Osteocyte (in vitro differentiated cells): ENCODE measurements around the gene NUMBL. TPM values are rescaled to one million over a fixed set of nuclear protein-coding genes. Genes with fewer than 3 reads are reported as not detected.

Experiments used
- DNase-seq: peaks from one replicate; pipeline ENCODE4 v3.0.0; 2021; ENCODE audit warnings: mixed read lengths; ENCODE audit not compliant: unreplicated experiment; ENCODE audit errors: extremely low spot score
- H3K27ac Mint-ChIP-seq: one replicate; pipeline ENCODE4 v1.8.0; 2021; ENCODE audit warnings: mild to moderate bottlenecking, mixed read lengths; ENCODE audit not compliant: unreplicated experiment
- H3K27me3 Mint-ChIP-seq: one replicate; pipeline ENCODE4 v1.8.0; 2021; ENCODE audit warnings: mixed read lengths; ENCODE audit not compliant: unreplicated experiment
- H3K36me3 Mint-ChIP-seq: one replicate; pipeline ENCODE4 v1.8.0; 2021; ENCODE audit warnings: mixed read lengths; ENCODE audit not compliant: unreplicated experiment
- H3K4me1 Mint-ChIP-seq: one replicate; pipeline ENCODE4 v1.8.0; 2021; ENCODE audit warnings: mixed read lengths; ENCODE audit not compliant: unreplicated experiment
- H3K4me3 Mint-ChIP-seq: one replicate; pipeline ENCODE4 v1.8.0; 2021; ENCODE audit warnings: mild to moderate bottlenecking, moderate library complexity, mixed read lengths; ENCODE audit not compliant: unreplicated experiment
- H3K9me3 Mint-ChIP-seq: one replicate; pipeline ENCODE4 v1.8.0; 2021; ENCODE audit warnings: mixed read lengths; ENCODE audit not compliant: unreplicated experiment
- CTCF ChIP-seq: fragments of 200-600 bp; sonication (generic); IDR thresholded peaks from 2 replicates; pipeline ENCODE4 v1.5.0; 2021; ENCODE audit warnings: antibody characterized with exemption, mild to moderate bottlenecking, moderate library complexity
- total RNA-seq: library from RNA; stranded (reverse); gene quantifications from 2 replicates; pipeline ENCODE4 v1.2.1, GENCODE V29; 2021

NUMBL gene
- total RNA-seq, 1 donor from 2014 or later = 67.1 TPM

GRCh38 chr19:40702337-40703012, 12.0 kb upstream of the NUMBL start:
- H3K27ac Mint-ChIP-seq = no peak overlapping the region
- DNase-seq = no peak

GRCh38 chr19:40701758-40702157, 11.3 kb upstream of the NUMBL start:
- Mint-ChIP-seq H3K4me3 (no peak overlapping the region), H3K36me3 (peaks cover 27% of the 10 kb centered on the region), H3K27me3 (no peaks in the 10 kb centered on the region), H3K9me3 (no peaks in the 10 kb centered on the region), H3K4me1 (no peaks in the 10 kb centered on the region), H3K27ac (no peak overlapping the region)
- TF ChIP-seq CTCF = no peak
- no peak for DNase-seq

More at GRCh38 chr19:40702337-40703012, 12.0 kb upstream of the NUMBL start:
- Mint-ChIP-seq H3K36me3 (peaks cover 27% of the 10 kb centered on the region), H3K27me3 (no peaks in the 10 kb centered on the region), H3K9me3 (no peaks in the 10 kb centered on the region), H3K4me1 (no peaks in the 10 kb centered on the region), H3K4me3 (no peak overlapping the region)
- peak; percentile 35 for TF ChIP-seq CTCF

GRCh38 chr19:40700083-40700482, 9.6 kb upstream of the NUMBL start:
- no peak overlapping the region for H3K27ac Mint-ChIP-seq
- no peak overlapping the region for H3K4me3 Mint-ChIP-seq
- no peaks in the 10 kb centered on the region for H3K9me3 Mint-ChIP-seq
- DNase-seq = no peak
- no peaks in the 10 kb centered on the region for H3K4me1 Mint-ChIP-seq
- no peaks in the 10 kb centered on the region for H3K27me3 Mint-ChIP-seq
- TF ChIP-seq CTCF = no peak
- peaks cover 21% of the 10 kb centered on the region for H3K36me3 Mint-ChIP-seq

GRCh38 chr19:40697007-40697406, 6.6 kb upstream of the NUMBL start:
- no peak for TF ChIP-seq CTCF
- H3K4me3 Mint-ChIP-seq = no peak overlapping the region
- no peaks in the 10 kb centered on the region for H3K4me1 Mint-ChIP-seq
- DNase-seq = no peak
- H3K36me3 Mint-ChIP-seq = peaks cover 5% of the 10 kb centered on the region
- no peaks in the 10 kb centered on the region for H3K27me3 Mint-ChIP-seq
- no peaks in the 10 kb centered on the region for H3K9me3 Mint-ChIP-seq
- no peak overlapping the region for H3K27ac Mint-ChIP-seq

GRCh38 chr19:40695881-40696280, 5.4 kb upstream of the NUMBL start:
- peaks cover 4% of the 10 kb centered on the region for H3K4me1 Mint-ChIP-seq
- H3K36me3 Mint-ChIP-seq = peaks cover 2% of the 10 kb centered on the region
- H3K9me3 Mint-ChIP-seq = no peaks in the 10 kb centered on the region
- no peaks in the 10 kb centered on the region for H3K27me3 Mint-ChIP-seq
- DNase-seq = no peak
- no peak for TF ChIP-seq CTCF
- H3K27ac Mint-ChIP-seq = no peak overlapping the region
- H3K4me3 Mint-ChIP-seq = no peak overlapping the region
